Karpas-422 (cell line): ENCODE data around the gene IL3RA. TPM values are rescaled to one million over a fixed set of nuclear protein-coding genes. Genes with fewer than 3 reads are reported as not detected.
"Not testable (repeated sequence)": the region's sequence is repeated elsewhere in the genome, so short reads cannot be mapped to it uniquely, and the experiment has no call there.

Experiments used
- DNase-seq: peaks from one replicate; pipeline ENCODE4 v3.0.0-alpha.2; 2015
- H2AFZ ChIP-seq: fragments of 200-600 bp; sonication (generic); 2 replicates; pipeline ENCODE4 v1.6.1; 2014; ENCODE audit warnings: antibody characterized with exemption, low read length, mixed read lengths
- H3K27ac ChIP-seq: fragments of 200-600 bp; sonication (generic); 2 replicates; pipeline ENCODE4 v1.5.1; 2014; ENCODE audit warnings: mild to moderate bottlenecking, low read length, moderate library complexity
- H3K27me3 ChIP-seq: fragments of 200-600 bp; sonication (generic); 2 replicates; pipeline ENCODE4 v1.6.1; 2014; ENCODE audit warnings: low read length, mixed read lengths
- H3K36me3 ChIP-seq: fragments of 200-600 bp; sonication (generic); 2 replicates; pipeline ENCODE4 v1.6.1; 2014; ENCODE audit warnings: low read length, mixed read lengths; ENCODE audit not compliant: insufficient read depth
- H3K4me1 ChIP-seq: fragments of 200-600 bp; sonication (generic); 2 replicates; pipeline ENCODE4 v1.6.1; 2014; ENCODE audit warnings: mild to moderate bottlenecking, low read length, mixed read lengths
- H3K4me2 ChIP-seq: fragments of 200-600 bp; sonication (generic); 2 replicates; pipeline ENCODE4 v1.6.1; 2014; ENCODE audit warnings: low read length, low read depth, mild to moderate bottlenecking; ENCODE audit not compliant: poor library complexity, severe bottlenecking
- H3K4me3 ChIP-seq: fragments of 200-600 bp; sonication (generic); 2 replicates; pipeline ENCODE4 v1.5.1; 2014; ENCODE audit warnings: mild to moderate bottlenecking, antibody characterized with exemption, low read length, mixed read lengths
- H3K79me2 ChIP-seq: fragments of 200-600 bp; sonication (generic); 2 replicates; pipeline ENCODE4 v1.6.1; 2014; ENCODE audit warnings: mild to moderate bottlenecking, low read length, mixed read lengths
- H3K9ac ChIP-seq: fragments of 200-600 bp; sonication (generic); 2 replicates; pipeline ENCODE4 v1.6.0; 2014; ENCODE audit warnings: low read length
- H3K9me2 ChIP-seq: fragments of 200-600 bp; sonication (generic), shearing (Covaris generic); replicated peaks from 2 replicates; pipeline ENCODE4 v1.6.0; 2014; ENCODE audit warnings: mild to moderate bottlenecking, low read length, moderate library complexity; ENCODE audit not compliant: insufficient read depth
- H3K9me3 ChIP-seq: fragments of 300-700, 200-600 bp; sonication (generic); 2 replicates; pipeline ENCODE4 v1.6.1; 2014; ENCODE audit warnings: low read length, mixed read lengths
- H4K20me1 ChIP-seq: fragments of 200-600 bp; sonication (generic); 2 replicates; pipeline ENCODE4 v1.6.1; 2014; ENCODE audit warnings: mild to moderate bottlenecking, antibody characterized with exemption, low read length, low read depth; ENCODE audit not compliant: insufficient read depth
- total RNA-seq: library from RNA; depleted of rRNA; stranded (reverse); fragments of >200 nt; shearing (Covaris generic); gene quantifications from 2 replicates; pipeline ENCODE4 v1.2.3, GENCODE V29; 2014; ENCODE audit warnings: low replicate concordance

IL3RA gene
- total RNA-seq, 1 experiment from 2014 or later, result not detected

DNA sequence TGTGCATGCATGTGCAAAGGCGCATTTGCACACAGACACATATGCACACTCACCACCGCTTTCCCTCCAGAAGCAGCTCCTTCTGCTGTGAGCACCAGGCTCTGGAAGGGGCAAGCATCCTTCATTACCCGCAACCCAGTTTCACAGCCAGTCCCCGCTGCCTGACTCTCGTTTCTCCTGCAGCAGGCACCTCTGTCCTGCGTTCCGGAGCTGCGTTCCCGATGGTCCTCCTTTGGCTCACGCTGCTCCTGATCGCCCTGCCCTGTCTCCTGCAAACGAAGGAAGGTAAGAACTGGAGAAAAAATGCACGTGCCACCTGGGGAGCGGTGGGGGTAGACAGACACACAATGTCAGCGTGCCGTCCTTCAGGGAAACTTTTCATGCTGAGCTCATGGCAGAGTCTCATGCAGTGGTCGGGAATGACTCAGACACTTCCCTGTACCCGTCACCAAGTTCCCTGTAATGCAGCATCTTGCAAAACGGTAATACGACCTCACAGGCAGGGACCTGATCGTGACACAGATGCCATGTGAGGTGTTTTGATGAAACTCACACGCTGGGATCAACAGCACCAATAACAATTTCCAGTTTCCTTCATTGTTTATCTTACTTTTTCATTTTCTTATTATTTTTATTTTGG is 5.1 kb downstream of the IL3RA start:
- H3K4me2 ChIP-seq, result no peak overlapping the region

DNA sequence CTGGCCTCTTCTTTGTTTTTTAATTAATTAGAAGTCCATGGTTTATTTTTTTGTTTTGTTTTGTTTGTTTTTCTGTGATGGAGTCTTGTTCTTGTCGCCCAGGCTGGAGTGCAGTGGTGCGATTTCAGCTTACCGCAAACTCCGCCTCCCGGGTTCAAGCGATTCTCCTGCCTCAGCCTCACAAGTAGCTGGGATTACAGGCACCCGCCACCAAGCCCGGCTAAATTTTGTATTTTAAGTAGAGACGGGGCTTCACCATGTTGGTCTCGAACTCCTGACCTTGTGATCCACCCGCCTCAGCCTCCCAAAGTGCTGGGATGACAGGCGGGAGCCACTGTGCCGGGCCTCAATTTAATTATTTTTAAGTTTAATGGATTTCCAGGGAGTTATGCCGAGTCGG is 13.0 kb downstream of the IL3RA start:
- H3K9me2 ChIP-seq, H4K20me1 ChIP-seq, H3K4me3 ChIP-seq, H3K4me1 ChIP-seq, H3K27me3 ChIP-seq, H2AFZ ChIP-seq, DNase-seq, H3K4me2 ChIP-seq, H3K9me3 ChIP-seq, H3K27ac ChIP-seq, H3K79me2 ChIP-seq, H3K9ac ChIP-seq: not testable (repeated sequence)
- H3K36me3 ChIP-seq, result peaks cover 12% of the 10 kb centered on the region

More for the DNA sequence above, 5.1 kb downstream of the IL3RA start:
- peaks cover 9% of the 10 kb centered on the region; the same call in 1 of the 2 replicates for H3K9me3 ChIP-seq
- no peaks in the 10 kb centered on the region for H4K20me1 ChIP-seq
- DNase-seq, result no peak
- no peak overlapping the region for H2AFZ ChIP-seq
- H3K27me3 ChIP-seq, result no peaks in the 10 kb centered on the region
- H3K4me3 ChIP-seq, result no peak overlapping the region
- H3K9me2 ChIP-seq, result no peaks in the 10 kb centered on the region
- H3K4me1 ChIP-seq, result no peaks in the 10 kb centered on the region
- no peaks in the 10 kb centered on the region for H3K79me2 ChIP-seq
- peaks cover 22% of the 10 kb centered on the region for H3K36me3 ChIP-seq
- no peak overlapping the region for H3K27ac ChIP-seq
- no peak overlapping the region for H3K9ac ChIP-seq

DNA sequence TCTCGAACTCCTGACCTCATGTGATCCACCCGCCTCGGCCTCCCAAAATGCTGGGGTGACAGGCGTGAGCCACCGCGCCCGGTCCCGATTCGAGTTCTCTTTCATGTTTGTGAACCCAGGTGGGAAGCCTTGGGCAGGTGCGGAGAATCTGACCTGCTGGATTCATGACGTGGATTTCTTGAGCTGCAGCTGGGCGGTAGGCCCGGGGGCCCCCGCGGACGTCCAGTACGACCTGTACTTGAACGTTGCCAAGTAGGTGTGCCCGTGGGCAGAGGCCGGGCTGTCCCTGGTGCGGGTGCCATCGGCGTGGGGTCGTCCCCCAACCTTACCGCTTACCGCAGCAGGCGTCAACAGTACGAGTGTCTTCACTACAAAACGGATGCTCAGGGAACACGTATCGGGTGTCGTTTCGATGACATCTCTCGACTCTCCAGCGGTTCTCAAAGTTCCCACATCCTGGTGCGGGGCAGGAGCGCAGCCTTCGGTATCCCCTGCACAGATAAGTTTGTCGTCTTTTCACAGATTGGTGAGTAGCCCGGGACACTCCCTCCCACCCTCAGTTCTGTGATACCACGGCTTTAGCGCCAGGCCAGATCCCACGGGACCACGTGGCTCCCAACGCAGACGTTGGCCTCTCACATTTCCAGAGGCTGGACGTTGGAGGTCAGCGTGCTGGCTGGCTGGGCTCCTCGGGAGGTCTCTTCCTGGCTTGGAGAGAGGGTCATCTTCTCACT is 15.6 kb downstream of the IL3RA start:
- H4K20me1 ChIP-seq, result no peaks in the 10 kb centered on the region
- no peak for DNase-seq

DNA sequence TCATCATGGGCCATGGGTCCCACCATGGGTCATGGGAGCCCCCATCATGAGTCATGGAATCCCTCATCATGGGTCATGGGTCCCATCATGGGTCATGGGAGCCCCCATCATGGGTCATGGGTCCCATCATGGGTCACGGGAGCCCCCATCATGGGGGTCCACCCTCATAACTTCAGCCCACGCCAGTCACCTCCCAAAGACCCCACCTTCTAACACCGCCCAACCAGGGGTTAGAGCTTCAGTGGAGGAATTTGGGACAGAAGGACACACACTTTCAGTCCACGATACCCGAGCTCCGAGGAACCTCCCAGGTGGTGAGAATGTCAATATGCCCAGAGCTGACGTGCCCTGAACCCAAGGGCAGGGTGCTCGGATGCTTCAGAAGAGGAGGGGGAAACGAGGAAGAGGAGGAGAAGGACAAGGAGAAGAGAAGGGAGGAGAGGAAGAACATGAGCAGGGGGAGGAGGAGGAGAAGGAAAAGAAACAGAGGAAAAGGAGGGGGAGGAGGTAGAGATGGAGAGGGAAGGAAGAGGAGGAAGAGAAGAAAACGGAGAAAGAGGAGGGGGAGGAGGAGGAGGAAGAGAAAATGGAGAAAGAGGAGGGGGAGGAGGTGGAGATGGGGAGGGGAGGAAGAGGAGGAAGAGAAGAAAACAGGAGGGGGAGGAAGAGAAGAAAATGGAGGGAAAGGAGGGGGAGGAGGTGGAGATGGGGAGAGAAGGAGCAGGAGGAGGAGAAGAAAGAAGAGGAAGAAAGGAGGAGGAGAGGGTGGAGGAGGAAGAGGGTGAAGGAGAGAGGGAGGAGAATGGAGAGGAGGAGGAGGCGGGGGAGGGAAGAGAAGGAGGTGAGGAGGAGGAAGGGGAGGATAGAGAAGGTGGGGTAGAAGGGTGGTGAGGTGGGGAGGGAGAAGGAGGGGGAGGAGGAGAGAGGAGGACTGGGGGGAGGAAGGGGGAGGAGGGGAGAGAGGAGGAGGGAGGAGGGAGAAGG is 17.7 kb downstream of the IL3RA start:
- no peaks in the 10 kb centered on the region for H3K27me3 ChIP-seq
- H3K9ac ChIP-seq, result no peak overlapping the region
- no peaks in the 10 kb centered on the region for H3K9me3 ChIP-seq
- H2AFZ ChIP-seq, result no peak overlapping the region
- no peaks in the 10 kb centered on the region for H4K20me1 ChIP-seq
- H3K36me3 ChIP-seq, result peaks cover 15% of the 10 kb centered on the region
- no peaks in the 10 kb centered on the region for H3K79me2 ChIP-seq
- no peak overlapping the region for H3K4me3 ChIP-seq
- no peak for DNase-seq
- no peaks in the 10 kb centered on the region for H3K9me2 ChIP-seq
- no peak overlapping the region for H3K27ac ChIP-seq
- no peaks in the 10 kb centered on the region for H3K4me1 ChIP-seq
- H3K4me2 ChIP-seq, result no peak overlapping the region

More for the DNA sequence above, 15.6 kb downstream of the IL3RA start:
- Histone ChIP-seq H3K4me1 (no peaks in the 10 kb centered on the region), H3K27me3 (no peaks in the 10 kb centered on the region), H2AFZ (no peak overlapping the region), H3K4me2 (no peak overlapping the region), H3K9me3 (no peaks in the 10 kb centered on the region), H3K9me2 (no peaks in the 10 kb centered on the region), H3K27ac (no peak overlapping the region), H3K79me2 (no peaks in the 10 kb centered on the region), H3K4me3 (no peak overlapping the region), H3K36me3 (peaks cover 12% of the 10 kb centered on the region), H3K9ac (no peak overlapping the region)

DNA sequence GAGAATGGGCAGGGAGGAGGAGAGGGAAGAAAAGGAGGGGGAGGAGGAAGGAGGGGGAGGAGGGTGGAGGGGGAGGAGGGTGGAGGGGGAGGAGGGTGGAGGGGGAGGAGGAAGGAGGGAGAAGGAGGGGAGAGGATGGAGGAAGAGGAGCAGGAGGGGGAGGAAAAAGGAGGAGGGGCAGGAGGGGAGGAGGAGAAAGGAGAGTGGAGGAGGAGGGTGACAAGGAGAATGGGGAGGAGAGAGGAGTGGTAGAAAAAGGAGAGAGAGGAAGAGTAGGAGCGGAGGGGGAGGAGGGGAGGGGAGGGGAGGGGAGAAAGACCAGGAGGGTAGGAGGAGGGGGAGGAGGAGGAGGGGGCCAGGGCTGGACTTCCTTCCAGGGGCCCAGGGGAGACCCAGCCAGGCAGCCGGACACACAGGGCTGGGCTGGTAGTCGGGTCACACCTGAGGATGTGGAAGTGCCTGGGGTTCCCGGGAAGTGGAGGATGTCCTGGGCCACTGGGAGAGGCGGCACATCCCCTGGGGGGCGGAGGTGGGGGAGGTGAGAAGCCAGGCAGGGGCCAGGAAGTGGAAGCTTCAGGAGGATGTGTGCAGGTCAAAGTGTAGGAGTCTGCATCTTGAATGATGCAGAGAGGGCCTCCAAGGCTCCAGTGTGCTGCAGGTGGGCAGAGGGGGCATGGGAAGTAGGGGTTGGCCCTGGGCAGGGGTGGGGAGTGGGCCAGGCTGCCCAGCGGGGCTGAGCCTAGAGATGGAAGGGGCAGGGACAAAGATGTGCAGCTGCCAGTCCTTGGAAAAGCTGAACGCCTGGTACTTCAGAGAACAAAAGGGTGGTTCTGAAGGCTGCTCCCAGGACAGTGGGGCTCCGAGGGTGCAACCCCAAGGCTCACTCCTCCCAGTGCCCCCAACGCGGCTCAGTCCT is 18.8 kb downstream of the IL3RA start:
- Histone ChIP-seq H3K79me2 (no peaks in the 10 kb centered on the region), H3K9me3 (no peaks in the 10 kb centered on the region), H3K4me2 (no peak overlapping the region), H3K27ac (no peak overlapping the region), H3K27me3 (no peaks in the 10 kb centered on the region), H3K4me1 (no peaks in the 10 kb centered on the region), H3K4me3 (no peak overlapping the region), H4K20me1 (no peaks in the 10 kb centered on the region), H3K9ac (no peak overlapping the region), H3K36me3 (peaks cover 19% of the 10 kb centered on the region), H3K9me2 (no peaks in the 10 kb centered on the region), H2AFZ (no peak overlapping the region)
- DNase-seq, result no peak

DNA sequence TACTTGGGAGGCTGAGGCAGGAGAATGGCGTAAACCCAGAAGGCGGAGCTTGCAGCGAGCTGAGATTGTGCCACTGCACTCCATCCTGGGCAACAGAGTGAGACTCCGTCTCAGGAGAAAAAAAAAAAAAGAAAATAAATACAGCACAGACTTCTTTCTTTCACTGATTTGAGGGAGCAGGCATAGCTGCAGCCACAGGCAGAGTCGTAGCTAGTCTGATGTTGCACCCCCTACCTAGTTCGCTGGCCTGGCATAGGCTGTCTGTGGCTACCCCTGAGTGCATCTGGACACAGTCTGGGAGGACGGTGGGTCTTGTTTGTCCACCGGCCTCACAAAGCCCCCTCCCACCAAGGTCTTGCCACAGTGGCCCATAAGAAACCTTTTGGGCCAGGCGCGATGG is 21.4 kb downstream of the IL3RA start:
- Histone ChIP-seq H3K9ac (no peak overlapping the region), H3K4me1 (no peaks in the 10 kb centered on the region)

DNA sequence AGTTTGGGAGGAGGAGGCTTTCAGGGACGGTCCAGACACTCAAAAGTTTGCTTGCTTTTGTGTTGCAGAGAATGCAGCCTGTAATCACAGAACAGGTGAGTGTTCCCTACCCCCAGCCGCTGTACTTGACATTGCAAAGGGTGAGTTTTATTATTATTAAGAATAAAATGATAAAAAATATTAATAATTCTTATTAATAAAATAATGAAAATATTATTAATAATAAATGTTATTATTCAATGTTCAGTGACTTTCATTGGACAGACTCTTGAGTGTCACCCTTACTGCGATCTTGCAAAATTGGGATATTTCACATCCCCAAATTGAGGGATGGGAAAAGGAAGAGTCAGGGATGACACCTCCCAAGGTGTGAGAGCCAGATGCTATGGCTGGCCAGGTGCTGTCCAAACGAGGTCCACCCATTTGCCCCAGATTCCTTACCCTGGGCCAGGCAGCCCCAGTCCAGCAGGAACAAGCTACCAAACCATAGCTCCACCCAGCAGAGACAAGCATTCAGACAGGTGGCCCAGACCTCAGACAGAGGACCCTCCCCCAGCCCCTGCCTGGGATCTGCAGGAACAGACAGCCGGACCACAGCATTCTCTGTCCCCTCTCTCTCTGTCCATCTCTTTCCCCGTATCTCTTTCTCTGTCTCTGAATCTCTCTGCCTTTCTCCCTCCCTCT is 22.4 kb downstream of the IL3RA start:
- Histone ChIP-seq H3K36me3 (peaks cover 18% of the 10 kb centered on the region), H3K4me3 (no peak overlapping the region), H2AFZ (no peak overlapping the region), H3K27me3 (no peaks in the 10 kb centered on the region), H3K4me2 (no peak overlapping the region), H3K9ac (no peak overlapping the region), H3K9me3 (no peaks in the 10 kb centered on the region), H3K4me1 (no peaks in the 10 kb centered on the region), H3K27ac (no peak overlapping the region), H4K20me1 (no peaks in the 10 kb centered on the region), H3K79me2 (no peaks in the 10 kb centered on the region), H3K9me2 (no peaks in the 10 kb centered on the region)
- DNase-seq, result no peak

More for the DNA sequence above, 21.4 kb downstream of the IL3RA start:
- Histone ChIP-seq H3K9me2 (no peaks in the 10 kb centered on the region), H2AFZ (no peak overlapping the region), H3K27ac (no peak overlapping the region), H3K4me2 (no peak overlapping the region), H3K4me3 (no peak overlapping the region), H3K36me3 (peaks cover 19% of the 10 kb centered on the region), H3K79me2 (no peaks in the 10 kb centered on the region), H3K9me3 (no peaks in the 10 kb centered on the region), H4K20me1 (no peaks in the 10 kb centered on the region), H3K27me3 (no peaks in the 10 kb centered on the region)
- DNase-seq, result no peak
